GM12878 (cell line): Measurements from ENCODE around the gene TMC2. TPM values are rescaled to one million over a fixed set of nuclear protein-coding genes. Genes with fewer than 3 reads are reported as not detected.

Experiments used
- ATAC-seq: fragments of 200-7000 bp; cut with Tn5 transposase; 3 replicates; pipeline ENCODE4 v1.9.1; 2020; ENCODE audit warnings: mild to moderate bottlenecking, moderate library complexity
- BruUV-seq: library from RNA; stranded (reverse); fragments of 400-500 nt; replicated peaks from 2 replicates; lab custom pipeline; 2021; lab: Mats Ljungman, UMichigan
- CTCF ChIA-PET: fragments of 300-600 bp; sonication (Branson Sonifier 250); formaldehyde crosslinking; extraction: SDS; loops from one replicate; lab custom pipeline; 2021; ENCODE audit warnings: inconsistent platforms; lab: Yijun Ruan, JAX
- POLR2A ChIA-PET: fragments of 350-600 bp; formaldehyde crosslinking; extraction: SDS; loops from one replicate; lab custom pipeline; 2021; ENCODE audit warnings: inconsistent platforms; lab: Charles Lee
- RAD21 ChIA-PET: fragments of 300-600 bp; sonication (Branson Sonifier 250); formaldehyde crosslinking; loops from one replicate; lab custom pipeline; 2023; ENCODE audit warnings: antibody characterized with exemption; ENCODE audit not compliant: unreplicated experiment; lab: Charles Lee
- SMC1A ChIA-PET: fragments of 300-600 bp; sonication (Branson Sonifier 250); formaldehyde crosslinking; loops from one replicate; lab custom pipeline; 2023; ENCODE audit not compliant: unreplicated experiment, uncharacterized antibody; lab: Charles Lee
- DNase-seq: peaks from one replicate; pipeline ENCODE4 v3.0.0-alpha.2; 2011; ENCODE audit warnings: low read depth, low spot score
- FAIRE-seq: peaks from 3 replicates; lab custom pipeline; 2011; peaks lifted over from hg19 to GRCh38; lab: Jason Lieb, UNC
- H2AFZ ChIP-seq: 2 replicates; pipeline ENCODE4 v1.6.0; 2011; ENCODE audit warnings: low read depth, low read length, control low read depth; ENCODE audit not compliant: control insufficient read depth
- H3K27ac ChIP-seq: 2 replicates; pipeline ENCODE4 v1.5.1; 2011; ENCODE audit warnings: control low read depth; ENCODE audit not compliant: control insufficient read depth, insufficient read depth
- H3K27me3 ChIP-seq, 2 experiments: replicated peaks in 1 of 2; 2 replicates each; pipeline versions ENCODE4 v1.6.0 to v1.6.1; 2011; ENCODE audit warnings: low read length in 1 of 2; ENCODE audit not compliant: control insufficient read depth in 2 of 2, insufficient read depth in 2 of 2
- H3K36me3 ChIP-seq, 2 experiments: 2 replicates each; pipeline ENCODE4 v1.5.1; 2011; ENCODE audit warnings: low read length in 1 of 2; ENCODE audit not compliant: control insufficient read depth in 2 of 2, insufficient read depth in 2 of 2
- H3K4me1 ChIP-seq: 2 replicates; pipeline ENCODE4 v1.6.1; 2011; ENCODE audit warnings: mild to moderate bottlenecking, low read length, moderate library complexity, mixed read lengths; ENCODE audit not compliant: control insufficient read depth, insufficient read depth
- H3K4me2 ChIP-seq: 2 replicates; pipeline ENCODE4 v1.6.0; 2011; ENCODE audit warnings: control low read depth; ENCODE audit not compliant: control insufficient read depth, insufficient read depth
- H3K4me3 ChIP-seq: fragments of 200-600 bp; sonication (generic); 2 replicates; pipeline ENCODE4 v1.5.1; 2016
- H3K79me2 ChIP-seq: 2 replicates; pipeline ENCODE4 v1.6.0; 2011; ENCODE audit warnings: low read length; ENCODE audit not compliant: control insufficient read depth, insufficient read depth
- H3K9ac ChIP-seq: 2 replicates; pipeline ENCODE4 v1.8.0; 2011; ENCODE audit warnings: low read length, control low read depth, mixed read lengths; ENCODE audit not compliant: control insufficient read depth, insufficient read depth
- H3K9me3 ChIP-seq: replicated peaks from 3 replicates; pipeline ENCODE4 v1.5.1; 2011; ENCODE audit warnings: mild to moderate bottlenecking, low read length; ENCODE audit not compliant: control insufficient read depth, insufficient read depth
- H4K20me1 ChIP-seq: 2 replicates; pipeline ENCODE4 v1.6.0; 2011; ENCODE audit not compliant: control insufficient read depth, insufficient read depth
- BCL11A ChIP-seq: IDR thresholded peaks from 2 replicates; pipeline ENCODE4 v1.6.1; 2011; ENCODE audit warnings: low read depth, low read length
- BHLHE40 ChIP-seq, 2 experiments: fragments of 450-650 bp in 1 of 2; IDR thresholded peaks; 2 replicates each; pipeline ENCODE4 v1.6.1; 2011 to 2017; ENCODE audit warnings: low read depth in 2 of 2, borderline replicate concordance in 1 of 2, improper control_type of control experiment in 1 of 2, low read length in 1 of 2, mild to moderate bottlenecking in 1 of 2
- DPF2 ChIP-seq: fragments of 450-650 bp; IDR thresholded peaks from 2 replicates; pipeline ENCODE4 v1.6.1; 2017; ENCODE audit warnings: mild to moderate bottlenecking
- EZH2 ChIP-seq: IDR thresholded peaks from 2 replicates; pipeline ENCODE4 v1.6.1; 2012; ENCODE audit warnings: low read depth, mild to moderate bottlenecking, control low read depth, inconsistent platforms, low read length, borderline replicate concordance; ENCODE audit not compliant: control insufficient read depth
- FOXK2 ChIP-seq: fragments of 450-650 bp; IDR thresholded peaks from 2 replicates; pipeline ENCODE4 v1.6.1; 2017; ENCODE audit warnings: mild to moderate bottlenecking, moderate library complexity
- HDGF ChIP-seq: fragments of 450-650 bp; IDR thresholded peaks from 2 replicates; pipeline ENCODE4 v1.6.1; 2016; ENCODE audit warnings: antibody characterized with exemption
- JUND ChIP-seq: IDR thresholded peaks from 2 replicates; pipeline ENCODE4 v1.6.1; 2012; ENCODE audit warnings: low read depth, mild to moderate bottlenecking, low read length, improper control_type of control experiment, moderate library complexity
- KLF5 ChIP-seq: fragments of 450-650 bp; IDR thresholded peaks from 2 replicates; pipeline ENCODE4 v1.6.1; 2014; ENCODE audit warnings: mild to moderate bottlenecking; ENCODE audit not compliant: partially characterized antibody
- MEF2B ChIP-seq: fragments of 450-650 bp; IDR thresholded peaks from 2 replicates; pipeline ENCODE4 v1.6.1; 2018; ENCODE audit warnings: mild to moderate bottlenecking, moderate library complexity; ENCODE audit not compliant: partially characterized antibody, poor library complexity, severe bottlenecking
- MTA3 ChIP-seq: IDR thresholded peaks from 2 replicates; pipeline ENCODE4 v1.6.1; 2012; ENCODE audit warnings: low read length, inconsistent platforms, borderline replicate concordance
- NFXL1 ChIP-seq: fragments of 450-650 bp; IDR thresholded peaks from 2 replicates; pipeline ENCODE4 v1.6.1; 2017; ENCODE audit warnings: antibody characterized with exemption, mild to moderate bottlenecking, borderline replicate concordance
- PAX5 ChIP-seq: IDR thresholded peaks from 2 replicates; pipeline ENCODE4 v1.6.1; 2011; ENCODE audit warnings: low read depth, low read length, borderline replicate concordance
- PAX8 ChIP-seq: fragments of 450-650 bp; IDR thresholded peaks from 2 replicates; pipeline ENCODE4 v1.6.1; 2017; ENCODE audit warnings: mild to moderate bottlenecking, moderate library complexity
- RAD51 ChIP-seq: fragments of 450-650 bp; IDR thresholded peaks from 2 replicates; pipeline ENCODE4 v1.6.1; 2016; ENCODE audit warnings: moderate library complexity, mild to moderate bottlenecking, inconsistent platforms
- REST ChIP-seq: IDR thresholded peaks from 2 replicates; pipeline ENCODE4 v1.6.1; 2012; ENCODE audit warnings: mild to moderate bottlenecking, low read depth, low read length
- SMAD1 ChIP-seq: fragments of 450-650 bp; IDR thresholded peaks from 2 replicates; pipeline ENCODE4 v1.6.1; 2018; ENCODE audit warnings: mild to moderate bottlenecking, low read depth; ENCODE audit not compliant: partially characterized antibody
- ZSCAN29 ChIP-seq: fragments of 450-650 bp; IDR thresholded peaks from 2 replicates; pipeline ENCODE4 v1.6.1; 2017; ENCODE audit warnings: mild to moderate bottlenecking, moderate library complexity
- WGBS: methylation state at CpG from one replicate; pipeline ENCODE4 v1.1.6; 2016; ENCODE audit warnings: low lambda C conversion rate; ENCODE audit not compliant: insufficient replicate concordance, insufficient coverage; ENCODE audit errors: missing lambda C conversion rate; 5-methylcytosine and 5-hydroxymethylcytosine counted together
- in situ Hi-C: fragments of 300-500 bp; cut with MboI; formaldehyde crosslinking; loops from 9 replicates; pipeline ENCODE4 v1.14.3; 2018; ENCODE audit warnings: mixed read lengths
- intact Hi-C: fragments of 100-400 bp; cut with micrococcal nuclease; formaldehyde crosslinking; loops from one replicate; pipeline ENCODE4 v1.14.2; 2022; ENCODE audit not compliant: unreplicated experiment
- polyA plus RNA-seq, 11 experiments: library from polyadenylated mRNA; depleted of rRNA in 4 of 11; unstranded in 6 of 11; stranded (reverse) in 5 of 11; fragments of >200 nt; fragmentation: Nextera tagmentation in 4 of 11; fragmentation: Illumina TruSeq in 1 of 11; extraction: Ambion mirVana in 4 of 11; extraction: Trizol in 1 of 11; gene quantifications; 1 replicate in 1 of 11; 2 replicates in 10 of 11; pipeline versions ENCODE4 v1.2.1 to v1.2.3, GENCODE V29; 2011 to 2016; ENCODE audit warnings: inconsistent platforms in 2 of 11, missing spikeins in 2 of 11, low read depth in 1 of 11
- total RNA-seq, 4 experiments: library from RNA; depleted of rRNA in 3 of 4; stranded (reverse); fragments of >200 nt in 3 of 4; fragmentation: Illumina TruSeq in 1 of 4; extraction: Trizol in 1 of 4; gene quantifications; 2 replicates each; pipeline versions ENCODE4 v1.2.1 to v1.2.3, GENCODE V29; 2013 to 2021
- TF ChIP-seq, protein P1 (sequence below): fragments of 450-650 bp; conservative IDR thresholded peaks from 2 replicates; pipeline ENCODE4 v1.6.1; 2017; ENCODE audit warnings: mild to moderate bottlenecking, moderate library complexity

The TMC2 gene
- total and polyA plus RNA-seq, 10 of the 15 experiments (the other 5 are each of a cell fraction or from before 2014, with no cell fraction given), result 0.08 TPM; not detected in 9

DNA sequence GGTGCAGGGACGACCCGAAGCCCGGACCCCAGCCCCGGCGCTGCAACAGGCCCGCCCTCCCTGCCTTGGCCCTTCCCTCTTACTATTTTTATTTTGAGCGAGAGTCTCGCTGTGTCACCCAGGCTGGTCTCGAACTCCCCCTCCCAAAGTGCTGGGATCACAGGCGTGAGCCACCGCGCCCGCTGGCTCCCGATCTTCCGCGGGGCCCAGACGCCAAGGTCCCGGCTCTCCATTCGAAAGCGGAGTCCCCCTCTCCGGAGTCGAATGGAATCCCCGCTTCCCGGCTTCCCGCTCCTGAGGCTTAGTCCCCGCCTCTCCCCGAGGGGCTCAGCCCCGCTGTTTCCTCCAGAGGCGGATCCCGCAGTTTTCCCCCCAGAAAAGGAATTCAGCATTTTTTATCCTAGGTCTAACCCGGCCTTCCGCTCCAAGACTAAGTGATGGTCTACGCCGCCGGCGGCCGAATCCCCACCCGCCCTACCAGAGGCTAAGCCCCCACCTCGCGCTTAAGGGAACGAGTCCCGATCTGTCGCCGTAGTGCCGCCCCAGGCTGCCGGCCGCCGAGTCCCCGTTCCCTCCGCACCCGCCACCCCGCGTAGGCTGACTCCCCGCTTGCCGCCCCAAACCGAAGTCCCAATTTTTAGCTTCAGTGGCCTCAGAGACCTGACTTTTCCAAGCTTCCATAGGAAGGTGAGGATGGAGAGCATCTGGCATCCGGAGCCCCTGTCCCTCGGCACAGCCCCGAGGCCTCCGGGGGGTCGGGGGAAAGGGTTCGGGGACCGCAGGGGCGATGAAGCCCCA is 11.5 kb upstream of the TMC2 start:
- CTCF ChIA-PET, result interaction anchor here (0.6 to 5.4 kb wide), 13 partner anchors 8 to 476 kb away, joined by 3 to 86 read pairs (median 4); partner anchors contain the start of genes SNRPB and ZNF343
- Histone ChIP-seq H3K36me3 (no peaks in the 10 kb centered on the region), H3K27ac (peak overlapping the region; percentile 43; the same call in 1 of the 2 replicates), H3K4me1 (0 out of 2 replicates have a peak, but pooled peaks cover 3% of the 10 kb centered on the region), H3K4me2 (peak overlapping the region; percentile 65), H2AFZ (peak overlapping the region; percentile 92), H3K79me2 (no peaks in the 10 kb centered on the region), H3K4me3 (peak overlapping the region; percentile 87), H3K9me3 (no peaks in the 10 kb centered on the region), H3K9ac (peak overlapping the region; percentile 61), H4K20me1 (no peaks in the 10 kb centered on the region), H3K27me3 (no peaks in the 10 kb centered on the region)
- 1% methylated on average over 60 of the region's 64 CpGs for WGBS
- RAD21 ChIA-PET, result interaction anchor here (1.9 kb wide), 1 partner anchor 122 kb away, joined by 6 read pairs; no protein-coding TSS in a partner anchor
- POLR2A ChIA-PET, result interaction anchor here (1.0 kb wide), 1 partner anchor 17 kb away, joined by 3 read pairs; no protein-coding TSS in a partner anchor
- in situ Hi-C loops (no loop called here), intact Hi-C loops (loop anchor here (2.0 kb wide), 1 partner anchor 128 kb away; the partner anchor contains the start of gene NOP56)
- ATAC-seq, result peak; percentile 67
- SMC1A ChIA-PET, result interaction anchor here (0.7 to 1.1 kb wide), 4 partner anchors 14 to 126 kb away, joined by 3 to 4 read pairs (median 3); no protein-coding TSS in a partner anchor
- BruUV-seq, result no TSS peak
- DNase-seq, result no peak
- FAIRE-seq, result no peak
- TF ChIP-seq MTA3 (no peak), RAD51 (no peak), BCL11A (no peak), REST (no peak), PAX8 (no peak), MEF2B (peak; percentile 17), ZSCAN29 (0 out of 2 replicates have a peak, but pooled peaks have one; percentile 9), FOXK2 (no peak), KLF5 (no peak), SMAD1 (no peak), BHLHE40 (IDR thresholded peaks at IDR 0.05; ENCODE audit: borderline replicate concordance in 1 of 2, low read depth in 2 of 2, low read length in 1 of 2) (no peak), JUND (no peak), PAX5 (no peak), DPF2 (0 out of 2 replicates have a peak, but pooled peaks have one; percentile 67), HDGF (no peak), EZH2 (no peak), NFXL1 (no peak)
- TF ChIP-seq, protein P1, sequence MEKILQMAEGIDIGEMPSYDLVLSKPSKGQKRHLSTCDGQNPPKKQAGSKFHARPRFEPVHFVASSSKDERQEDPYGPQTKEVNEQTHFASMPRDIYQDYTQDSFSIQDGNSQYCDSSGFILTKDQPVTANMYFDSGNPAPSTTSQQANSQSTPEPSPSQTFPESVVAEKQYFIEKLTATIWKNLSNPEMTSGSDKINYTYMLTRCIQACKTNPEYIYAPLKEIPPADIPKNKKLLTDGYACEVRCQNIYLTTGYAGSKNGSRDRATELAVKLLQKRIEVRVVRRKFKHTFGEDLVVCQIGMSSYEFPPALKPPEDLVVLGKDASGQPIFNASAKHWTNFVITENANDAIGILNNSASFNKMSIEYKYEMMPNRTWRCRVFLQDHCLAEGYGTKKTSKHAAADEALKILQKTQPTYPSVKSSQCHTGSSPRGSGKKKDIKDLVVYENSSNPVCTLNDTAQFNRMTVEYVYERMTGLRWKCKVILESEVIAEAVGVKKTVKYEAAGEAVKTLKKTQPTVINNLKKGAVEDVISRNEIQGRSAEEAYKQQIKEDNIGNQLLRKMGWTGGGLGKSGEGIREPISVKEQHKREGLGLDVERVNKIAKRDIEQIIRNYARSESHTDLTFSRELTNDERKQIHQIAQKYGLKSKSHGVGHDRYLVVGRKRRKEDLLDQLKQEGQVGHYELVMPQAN, result peak; percentile 29; the same call in 1 of the 2 replicates
